ENCODE results near the gene PLXNB1. TPM values are rescaled to one million over a fixed set of nuclear protein-coding genes. Genes with fewer than 3 reads are reported as not detected.
A peak's percentile ranks its signal among the peaks of the same experiment; 100 is the strongest.
"Not testable (repeated sequence)": the region's sequence is repeated elsewhere in the genome, so short reads cannot be mapped to it uniquely, and the experiment has no call there.

PLXNB1 gene
- total RNA-seq: 43.4 TPM
- long read RNA-seq, full-length matches to known transcripts: 3 of 56 reads
- long read RNA-seq, partial matches to known transcripts: 36 of 56 reads
- long read RNA-seq, other reads (novel, unspliced or antisense): 17 of 56 reads

GRCh38 chr3:48429960-48430707, at the start of gene PLXNB1:
PLXNB1 (minus strand) TSS chr3:48430086; CDS start chr3:48424611, 5,475 bp downstream.
- DNase-seq (ENCODE audit: low spot score): no peak
- intact Hi-C loops (cut with DNase I): no loop called here

- no peak for DNase-seq (ENCODE audit: low spot score)
- intact Hi-C loops (cut with DNase I): no loop called here
Measured at GRCh38 chr3:48478626-48479555, 49.0 kb upstream of the PLXNB1 start.

GRCh38 chr3:48477959-48478520, 48.2 kb upstream of the PLXNB1 start:
- no peak for DNase-seq (ENCODE audit: low spot score)
- intact Hi-C loops (cut with DNase I): no loop called here

- DNase-seq (ENCODE audit: low spot score): no peak
- intact Hi-C loops (cut with DNase I): no loop called here
Measured at GRCh38 chr3:48476426-48477053, 46.7 kb upstream of the PLXNB1 start.

- intact Hi-C loops (cut with DNase I): no loop called here
Measured at GRCh38 chr3:48475188-48475587, 45.3 kb upstream of the PLXNB1 start.

GRCh38 chr3:48474619-48475018, 44.7 kb upstream of the PLXNB1 start:
- DNase-seq (ENCODE audit: low spot score): no peak
- intact Hi-C loops (cut with DNase I): no loop called here

More at GRCh38 chr3:48475188-48475587, 45.3 kb upstream of the PLXNB1 start:
- no peak for DNase-seq (ENCODE audit: low spot score)

- intact Hi-C loops (cut with DNase I); DNase-seq (ENCODE audit: low spot score): not testable (repeated sequence)
Measured at GRCh38 chr3:48474031-48474430, 44.1 kb upstream of the PLXNB1 start.

- no peak for DNase-seq (ENCODE audit: low spot score)
- intact Hi-C loops (cut with DNase I): no loop called here
Measured at GRCh38 chr3:48473617-48473952, 43.7 kb upstream of the PLXNB1 start.

- intact Hi-C loops (cut with DNase I): no loop called here
- peak; percentile 96 for DNase-seq (ENCODE audit: low spot score)
Measured at GRCh38 chr3:48472923-48473616, 43.2 kb upstream of the PLXNB1 start.

- intact Hi-C loops (cut with DNase I): no loop called here
- DNase-seq (ENCODE audit: low spot score): no peak
Measured at GRCh38 chr3:48472673-48472922, 42.7 kb upstream of the PLXNB1 start.

- DNase-seq (ENCODE audit: low spot score): no peak
- intact Hi-C loops (cut with DNase I): no loop called here
Measured at GRCh38 chr3:48470286-48470685, 40.4 kb upstream of the PLXNB1 start.

GRCh38 chr3:48469046-48469915, 39.4 kb upstream of the PLXNB1 start:
- intact Hi-C loops (cut with DNase I): no loop called here
- DNase-seq (ENCODE audit: low spot score): no peak

- intact Hi-C loops (cut with DNase I): no loop called here
- no peak for DNase-seq (ENCODE audit: low spot score)
Measured at GRCh38 chr3:48468329-48468731, 38.4 kb upstream of the PLXNB1 start.

- intact Hi-C loops (cut with DNase I): no loop called here
- DNase-seq (ENCODE audit: low spot score): no peak
Measured at GRCh38 chr3:48467473-48468267, 37.8 kb upstream of the PLXNB1 start.

GRCh38 chr3:48467110-48467454, 37.2 kb upstream of the PLXNB1 start:
- intact Hi-C loops (cut with DNase I): no loop called here

GRCh38 chr3:48466386-48467109, 36.7 kb upstream of the PLXNB1 start:
- no peak for DNase-seq (ENCODE audit: low spot score)
- intact Hi-C loops (cut with DNase I): loop anchor here (1.0 kb wide), 1 partner anchor 38 kb away; the partner anchor contains the start of gene SHISA5

More at GRCh38 chr3:48467110-48467454, 37.2 kb upstream of the PLXNB1 start:
- DNase-seq (ENCODE audit: low spot score): no peak

Measured in cardiac septum (tissue), 1 donor.